ENCODE data around the gene SLCO1C1. TPM values are rescaled to one million over a fixed set of nuclear protein-coding genes. Genes with fewer than 3 reads are reported as not detected.

Gene SLCO1C1
- total and polyA plus RNA-seq, 2 of the 4 experiments (the other 2 are of a cell fraction): not detected

- H3K79me1 ChIP-seq (ENCODE audit: low read depth in 1 of 2, low read length in 2 of 2): no peaks in the 10 kb centered on the region
- 0% methylated on average over 1 of the region's 6 CpGs; no CpG with 5 or more reads in 1 of the 2 experiments for WGBS, 2 experiments (ENCODE audit: extremely low coverage in 2 of 2, insufficient read length in 1 of 2)
- no peak for ATAC-seq (ENCODE audit: low read depth)
- POLR2A ChIA-PET (ENCODE audit: unreplicated experiment): no interaction called here
- no peak overlapping the region for H3K23ac ChIP-seq (ENCODE audit: low read depth, low read length)
- H3K9me1 ChIP-seq (ENCODE audit: insufficient read depth, low read length): no peaks in the 10 kb centered on the region
- no peak overlapping the region for H3K4me3 ChIP-seq (ENCODE audit: insufficient read depth, low read depth, low read length)
- CTCF ChIA-PET: no interaction called here
- in situ Hi-C loops (cut with MboI; ENCODE audit: low sequenced_read_pairs): no loop called here
- no peak overlapping the region for H2BK5ac ChIP-seq (ENCODE audit: low read depth, low read length, poor library complexity, severe bottlenecking)
- H3K14ac ChIP-seq (replicated peaks; ENCODE audit: low read depth, low read length): no peak overlapping the region
- H2BK15ac ChIP-seq (ENCODE audit: low read depth, low read length): no peak overlapping the region
- H2BK20ac ChIP-seq (ENCODE audit: low read depth, low read length): no peak overlapping the region
- no peak for TF ChIP-seq NFE2L2 (IDR thresholded peaks at IDR 0.05; ENCODE audit: low read depth, low read length)
- H2BK120ac ChIP-seq (ENCODE audit: low read depth, low read length): no peak overlapping the region
- H3K4me2 ChIP-seq (ENCODE audit: low read depth, low read length): no peak overlapping the region
- no peak overlapping the region for H2AK5ac ChIP-seq (ENCODE audit: low read depth, low read length)
- H4K20me1 ChIP-seq (ENCODE audit: insufficient read depth, low read length): no peaks in the 10 kb centered on the region
- H3K4me1 ChIP-seq (ENCODE audit: control insufficient read depth, insufficient read depth, low read length): no peaks in the 10 kb centered on the region
- no peak overlapping the region for H2AFZ ChIP-seq (replicated peaks; ENCODE audit: low read length, poor library complexity)
- no peak overlapping the region for H3K4ac ChIP-seq (ENCODE audit: low read depth, low read length)
- H4K5ac ChIP-seq (ENCODE audit: low read depth, low read length): no peak overlapping the region
- no peak overlapping the region for H3K56ac ChIP-seq (ENCODE audit: extremely low read depth, insufficient read depth, low read length)
- no peak overlapping the region for H2AK9ac ChIP-seq (replicated peaks; ENCODE audit: low read depth, low read length, poor library complexity)
- no peak for DNase-seq
- H3K18ac ChIP-seq (ENCODE audit: low read depth, low read length): no peak overlapping the region
- BruUV-seq (replicated peaks): no TSS peak
- H3K36me3 ChIP-seq (ENCODE audit: control insufficient read depth, insufficient read depth, low read length): no peaks in the 10 kb centered on the region
- dilution Hi-C loops (cut with HindIII; ENCODE audit: low sequenced_read_pairs, unreplicated experiment): no loop called here
- H3K9ac ChIP-seq (ENCODE audit: low read depth, low read length): no peak overlapping the region
- no peaks in the 10 kb centered on the region for H3K27me3 ChIP-seq (ENCODE audit: control insufficient read depth, insufficient read depth, low read length)
- no peak overlapping the region for H4K8ac ChIP-seq (ENCODE audit: low read depth in 2 of 2, low read length in 2 of 2)
- no peaks in the 10 kb centered on the region for H3K9me3 ChIP-seq (ENCODE audit: control insufficient read depth, insufficient read depth, low read length)
- no peak overlapping the region for H3K27ac ChIP-seq (ENCODE audit: insufficient read depth, low read length)
- intact Hi-C loops (cut with micrococcal nuclease): no loop called here
- H4K91ac ChIP-seq (ENCODE audit: insufficient read depth, low read depth, low read length): no peak overlapping the region
Observed at GRCh38 chr12:20704860-20705259, 9.7 kb downstream of the SLCO1C1 start.

All from IMR-90 (cell line).